GM15510 (cell line): Measurements from ENCODE around the gene FLACC1.

Source experiments
- POLR2A ChIP-seq: IDR thresholded peaks from 3 replicates; pipeline ENCODE4 v1.6.1; 2011; ENCODE audit warnings: borderline replicate concordance; ENCODE audit not compliant: insufficient read length; ENCODE audit errors: extremely low read depth

Gene FLACC1

DNA sequence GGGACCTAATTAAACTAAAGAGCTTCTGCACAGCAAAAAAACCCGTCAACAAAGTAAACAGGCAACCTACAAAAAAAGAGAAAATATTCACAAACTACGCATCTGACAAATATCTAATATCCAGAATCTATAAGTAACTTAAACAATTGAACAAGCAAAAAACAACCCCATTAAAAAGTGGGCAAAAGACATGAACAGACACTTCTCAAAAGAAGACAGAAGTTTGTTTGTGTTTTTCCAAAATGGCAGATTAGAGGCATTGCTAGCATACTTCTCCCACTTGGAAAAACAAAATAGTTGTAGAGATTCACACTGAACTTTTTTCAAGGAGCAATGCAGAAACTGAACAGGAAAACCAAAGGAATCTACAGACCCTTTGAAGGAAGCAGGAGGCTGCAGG lies 37.6 kb downstream of the FLACC1 start:
- no peak for TF ChIP-seq POLR2A

DNA sequence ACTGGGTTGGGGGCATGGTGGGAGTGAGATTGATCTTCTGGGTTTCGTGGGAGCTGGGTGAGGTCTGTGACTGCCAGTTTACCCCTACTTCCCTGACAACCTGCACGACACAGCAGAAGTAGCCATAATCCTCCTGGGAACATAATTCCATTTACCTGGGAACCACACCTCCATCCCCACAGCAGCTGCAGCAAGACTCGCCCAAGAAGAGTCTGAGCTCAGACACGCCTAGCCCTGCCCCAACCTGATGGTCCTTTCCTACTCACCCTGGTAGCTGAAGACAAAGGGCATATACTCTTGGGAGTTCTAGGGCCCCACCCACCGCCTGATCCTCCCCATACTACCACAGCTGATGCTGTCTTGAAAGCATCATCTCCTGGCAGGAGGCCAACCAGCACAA lies 43.8 kb downstream of the FLACC1 start:
- TF ChIP-seq POLR2A: no peak

DNA sequence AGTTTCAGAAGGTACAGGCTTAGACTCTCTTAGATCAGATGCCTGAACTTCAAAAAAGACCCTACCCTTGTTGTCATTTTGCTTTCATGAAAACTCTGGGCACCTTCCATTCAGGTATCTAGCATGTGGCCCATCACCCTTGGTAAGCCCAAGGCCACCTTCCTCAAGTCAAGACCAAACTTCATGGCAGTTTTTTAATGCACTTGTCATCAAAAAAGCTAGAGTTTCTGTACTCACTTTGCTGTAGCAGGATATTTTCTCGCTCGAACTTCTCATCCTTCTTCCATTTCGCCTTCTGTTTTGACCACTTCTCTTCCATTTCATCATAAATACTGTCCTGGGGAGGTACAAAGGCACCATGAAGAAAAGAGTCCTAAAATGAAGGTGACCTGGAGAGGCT lies 48.2 kb downstream of the FLACC1 start:
- TF ChIP-seq POLR2A: no peak

DNA sequence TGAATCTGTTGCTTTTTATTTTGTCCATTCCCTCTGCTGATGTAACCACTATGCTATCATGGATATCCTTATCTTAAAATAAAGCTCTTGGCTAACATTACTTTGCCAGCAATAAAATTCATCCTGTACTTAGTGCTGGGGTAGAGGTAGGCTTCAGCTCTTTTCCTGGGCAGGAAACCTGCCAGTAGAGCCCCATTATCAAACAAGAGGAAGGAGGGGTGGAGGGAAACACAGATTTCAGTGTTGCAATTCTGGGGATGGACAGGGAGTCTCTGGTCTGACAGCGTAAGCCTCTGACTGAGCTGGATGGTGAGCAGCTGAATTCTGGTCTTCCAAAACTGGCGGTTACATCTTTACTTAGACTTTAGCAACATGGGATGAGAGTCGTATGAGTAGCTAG lies 49.3 kb downstream of the FLACC1 start:
- no peak for TF ChIP-seq POLR2A

DNA sequence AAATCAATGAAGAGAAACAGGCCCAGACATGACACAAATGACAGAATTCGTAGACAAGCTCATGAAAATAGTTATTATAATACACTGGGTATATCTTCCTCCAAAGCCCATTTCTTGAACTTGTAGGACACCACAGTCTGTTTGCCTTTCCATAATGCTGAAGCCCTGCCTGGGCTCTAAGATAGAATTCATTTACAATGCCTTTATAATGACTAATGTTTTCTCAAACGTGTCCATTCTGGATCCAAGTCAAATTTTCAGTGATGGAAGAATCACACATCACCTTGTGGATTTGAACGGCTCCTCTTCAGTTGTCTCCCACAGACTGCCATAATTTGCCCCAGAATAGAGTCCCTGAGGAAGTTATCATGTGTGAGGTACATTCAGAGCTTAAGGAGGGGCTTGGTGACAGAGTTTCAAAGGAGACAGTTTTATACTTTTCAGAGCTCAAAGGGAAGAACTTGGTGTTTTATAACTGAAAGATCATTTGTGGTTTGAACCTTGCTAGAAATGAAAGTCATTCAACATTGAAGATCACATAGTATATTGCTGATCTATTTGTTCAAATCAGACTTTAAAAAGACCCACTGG lies 58.6 kb downstream of the FLACC1 start:
- TF ChIP-seq POLR2A: no peak

DNA sequence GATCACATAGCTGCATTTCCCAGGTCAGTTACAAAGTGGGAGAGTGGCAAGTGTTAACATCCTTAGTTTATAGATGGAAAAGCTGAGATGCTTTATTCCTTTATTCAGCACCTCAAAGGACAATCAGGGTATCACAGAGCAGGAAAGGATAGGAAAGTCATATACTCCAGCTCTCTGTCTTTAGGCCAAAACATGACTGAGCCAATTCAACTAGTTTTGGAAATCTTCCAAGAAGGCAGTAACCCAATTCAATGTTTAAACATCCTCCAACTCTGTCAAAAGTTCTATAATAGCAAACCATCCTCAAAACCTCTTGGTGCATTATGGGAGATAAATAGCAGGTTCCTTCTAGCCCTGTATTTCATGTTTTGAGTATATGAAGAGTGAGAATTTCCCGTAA lies 71.6 kb downstream of the FLACC1 start:
- TF ChIP-seq POLR2A: no peak

DNA sequence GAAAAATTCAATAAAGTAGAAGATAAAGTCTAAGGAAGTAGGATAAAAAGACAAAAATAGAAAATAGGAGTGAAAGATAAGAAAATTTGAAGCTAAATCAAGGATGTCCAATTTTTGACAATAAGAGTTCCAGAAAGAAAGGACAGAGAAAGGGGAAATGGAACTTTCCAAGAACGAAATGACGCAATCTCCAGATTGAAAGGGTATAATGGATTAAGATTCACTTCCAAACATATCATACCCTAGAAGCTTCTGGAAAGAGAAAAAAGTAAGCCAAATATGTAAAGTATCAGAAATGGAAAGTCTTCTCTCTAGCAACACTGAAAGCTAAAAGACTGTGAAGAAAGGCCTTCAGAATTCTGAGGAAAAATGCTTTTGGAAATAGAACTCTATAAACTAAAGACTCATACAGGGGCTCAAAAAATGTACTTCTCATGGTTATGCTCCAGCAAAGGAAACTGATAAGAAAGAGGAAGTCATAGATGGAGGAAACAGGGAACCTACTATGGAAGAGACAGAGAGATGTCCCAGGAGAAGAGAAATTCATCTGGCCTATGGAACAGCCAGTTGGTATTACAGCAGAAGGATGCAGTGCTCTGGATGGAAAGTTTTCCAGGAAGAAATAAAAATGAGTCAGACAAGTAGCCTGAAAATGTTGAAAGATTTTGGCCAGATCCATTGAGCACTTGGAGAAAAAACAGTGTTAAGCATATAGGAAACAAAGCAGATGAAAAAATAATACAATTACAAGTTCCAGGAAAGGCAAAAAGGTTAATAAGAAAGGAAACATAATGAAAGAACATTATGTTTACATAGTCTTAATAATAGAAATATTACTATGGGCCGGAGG lies 76.7 kb downstream of the FLACC1 start:
- TF ChIP-seq POLR2A: no peak

DNA sequence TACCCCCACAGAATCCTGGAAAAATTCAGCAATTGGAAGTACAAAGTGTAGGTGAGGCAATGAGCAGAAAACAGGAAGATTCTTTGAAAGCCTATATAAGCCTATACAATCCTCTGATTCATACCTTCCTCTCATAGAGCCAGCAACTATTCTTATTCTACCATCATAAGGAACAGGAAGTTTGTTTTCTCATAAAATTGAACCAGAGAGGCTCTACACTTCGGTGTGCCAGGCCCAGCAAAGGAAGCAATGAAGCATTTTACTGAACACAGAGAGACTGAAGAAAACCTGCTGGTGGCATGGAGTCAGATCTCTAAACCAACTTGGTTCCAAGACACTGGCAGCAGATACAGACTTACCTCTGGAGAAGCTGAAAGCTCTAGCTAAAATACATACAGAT lies 78.1 kb downstream of the FLACC1 start:
- no peak for TF ChIP-seq POLR2A

DNA sequence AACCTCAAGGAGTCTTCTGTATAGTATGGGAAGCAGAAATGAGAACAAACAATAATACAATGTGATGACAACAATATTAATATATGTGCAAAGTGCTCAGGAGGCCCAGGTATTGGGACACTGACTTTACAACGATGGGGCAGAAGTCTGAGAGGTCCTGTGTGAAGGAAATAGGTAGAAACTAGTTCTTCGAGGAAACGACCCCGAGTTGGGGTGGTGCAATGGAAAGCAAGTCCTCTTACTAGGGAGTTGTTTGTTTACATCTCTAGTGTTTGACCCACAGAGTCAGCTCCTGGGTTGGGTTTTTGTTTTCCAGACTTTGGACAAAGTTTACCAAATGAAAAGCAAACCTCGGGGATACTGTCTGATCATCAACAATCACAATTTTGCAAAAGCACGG lies 80.6 kb downstream of the FLACC1 start:
- TF ChIP-seq POLR2A: no peak

DNA sequence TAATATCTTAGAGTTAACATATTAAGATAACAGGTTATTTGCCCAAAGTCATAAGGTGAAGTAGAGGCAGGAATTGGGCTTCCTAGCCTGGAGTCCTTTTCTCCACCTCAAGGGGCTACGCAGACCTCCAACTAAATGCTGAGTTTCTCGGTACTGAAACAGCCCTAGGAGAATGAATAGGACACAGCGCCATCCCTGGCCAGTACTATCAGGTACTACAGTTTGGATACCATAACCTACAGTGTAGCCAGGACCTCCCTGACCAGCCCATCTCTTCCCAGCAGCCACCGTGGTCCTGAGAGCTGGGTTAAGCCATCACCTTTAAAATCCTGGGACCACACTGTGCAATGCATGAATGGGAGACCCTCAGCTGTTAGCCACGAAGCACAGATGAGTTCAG lies 81.2 kb downstream of the FLACC1 start:
- TF ChIP-seq POLR2A: no peak

DNA sequence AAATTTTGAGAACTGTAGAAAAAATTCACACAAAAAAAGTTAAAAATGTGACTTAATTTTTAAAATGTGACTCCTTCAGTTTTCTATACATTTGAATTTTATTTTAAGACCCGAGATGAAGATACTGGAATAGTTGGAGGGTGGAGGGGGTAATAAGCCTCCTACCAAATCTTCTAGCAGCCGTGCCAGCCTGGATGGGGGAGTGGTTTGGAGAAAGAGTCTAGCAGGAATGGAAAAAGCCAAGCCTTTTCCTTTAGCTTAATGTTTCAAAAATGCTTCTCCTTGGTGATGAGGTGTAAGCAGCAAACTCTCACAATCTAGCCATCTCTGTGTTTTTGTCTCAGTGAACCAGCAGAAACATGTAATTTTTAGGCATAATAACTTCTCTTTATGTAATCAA lies 82.1 kb downstream of the FLACC1 start:
- TF ChIP-seq POLR2A: no peak

DNA sequence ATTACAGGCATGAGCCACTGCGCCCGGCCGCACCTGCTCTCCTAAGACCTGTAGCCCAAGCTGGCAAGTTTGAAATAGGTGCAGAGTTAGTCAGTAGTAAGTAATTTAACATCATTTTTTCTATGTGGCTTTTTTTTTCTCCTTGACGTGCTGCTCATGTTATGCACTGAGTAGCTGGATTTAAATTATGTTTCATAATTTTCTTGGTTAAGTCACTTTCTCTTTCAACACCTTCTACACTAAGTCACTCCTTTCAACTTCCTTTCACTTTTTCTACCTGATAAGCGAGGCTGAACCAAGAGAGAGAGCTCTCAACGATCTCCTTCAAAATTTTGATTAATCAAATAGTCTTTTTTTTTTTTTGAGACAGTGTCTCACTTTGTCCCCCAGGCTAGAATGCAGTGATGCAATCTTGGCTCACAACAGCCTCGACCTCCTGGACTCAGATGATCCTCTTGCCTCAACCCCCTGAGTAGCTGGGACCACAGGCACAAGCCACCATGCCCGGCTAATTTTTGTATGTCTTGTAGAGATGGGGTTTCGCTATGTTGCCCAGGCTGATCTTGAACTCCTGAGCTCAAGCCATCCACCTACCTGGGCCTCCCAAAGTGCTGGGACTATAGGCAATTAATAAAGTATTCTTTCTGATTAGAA lies 83.7 kb downstream of the FLACC1 start:
- no peak for TF ChIP-seq POLR2A

DNA sequence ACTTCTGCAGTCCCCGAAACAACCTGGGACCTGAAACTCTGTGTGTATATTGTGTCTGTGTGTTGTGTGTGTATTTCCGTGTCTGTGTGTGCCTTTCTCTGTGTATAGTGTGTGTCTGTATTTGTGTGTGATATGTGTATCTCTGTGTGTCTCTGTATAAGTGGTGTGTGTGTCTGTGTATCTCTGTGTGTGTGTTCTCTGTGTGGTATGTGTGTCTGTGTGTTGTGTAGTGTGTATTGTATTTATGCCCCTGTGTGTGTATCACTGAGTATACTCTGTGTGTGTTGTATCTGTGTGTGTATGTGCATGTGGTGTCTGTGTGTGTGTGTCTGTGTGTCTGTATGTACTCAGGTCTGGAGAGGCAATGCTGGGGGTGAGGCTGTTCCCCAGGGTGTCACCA lies 85.2 kb downstream of the FLACC1 start:
- no peak for TF ChIP-seq POLR2A

DNA sequence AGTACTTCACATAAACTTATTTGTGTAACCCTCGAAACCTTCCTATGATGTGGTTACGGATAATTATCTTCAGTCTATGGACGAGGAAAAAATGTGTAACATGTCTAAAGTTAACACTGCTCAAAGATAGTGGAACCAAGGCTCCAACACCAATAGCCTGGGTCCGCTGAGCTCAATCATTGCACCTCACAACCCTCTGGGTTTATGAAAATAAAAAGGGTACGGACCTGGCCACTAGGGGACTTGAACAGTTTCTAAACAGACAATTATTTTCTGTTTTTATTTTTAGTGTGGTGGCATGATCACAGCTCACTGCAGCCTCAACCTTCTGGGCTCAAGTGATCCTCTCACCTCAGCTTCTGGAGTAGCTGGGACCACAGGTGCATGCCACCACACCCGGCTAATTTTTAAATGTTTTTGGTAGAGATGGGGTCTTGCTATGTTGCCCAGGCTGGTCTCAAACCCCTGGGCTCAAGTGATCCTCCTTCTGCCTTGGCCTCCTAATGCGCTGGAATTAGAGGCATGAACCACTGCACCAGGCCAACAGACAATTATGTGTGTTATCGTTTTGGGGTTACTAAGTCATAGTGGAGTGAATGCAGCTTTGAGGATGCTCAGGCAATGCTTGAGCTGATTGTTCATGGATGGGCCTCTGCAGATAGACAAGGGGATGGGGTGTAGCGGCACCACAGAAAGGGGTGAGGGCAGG lies 86.7 kb downstream of the FLACC1 start:
- no peak for TF ChIP-seq POLR2A

DNA sequence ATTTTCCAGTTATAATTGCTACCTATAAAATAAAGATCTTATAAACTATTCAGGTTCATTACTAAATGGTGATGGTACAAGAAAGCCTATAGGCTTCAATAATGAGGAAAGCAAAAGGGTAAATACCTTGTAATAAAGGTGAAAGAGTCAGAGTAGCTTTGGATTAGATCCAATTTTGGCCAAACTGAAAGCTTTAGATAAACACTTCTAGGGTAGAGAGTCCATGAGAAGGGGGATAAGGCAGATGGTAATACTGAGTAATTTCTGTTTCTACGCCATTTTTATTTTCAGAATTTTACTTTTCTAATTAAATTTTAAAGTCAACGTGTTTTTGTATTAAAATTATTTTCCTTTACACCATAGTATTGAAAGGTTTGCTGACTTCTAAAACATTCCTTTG lies 87.4 kb downstream of the FLACC1 start:
- TF ChIP-seq POLR2A: no peak
